Keratinocyte (primary cell): ENCODE results near the gene GPR33. TPM values are rescaled to one million over a fixed set of nuclear protein-coding genes. Genes with fewer than 3 reads are reported as not detected.

Experiments
- DNase-seq: peaks from one replicate; pipeline ENCODE4 v3.0.0-alpha.2; 2011; ENCODE audit warnings: low read depth, missing footprints, low spot score
- FAIRE-seq: peaks from 2 replicates; lab custom pipeline; 2011; peaks lifted over from hg19 to GRCh38; lab: Jason Lieb, UNC
- H2AFZ ChIP-seq: 2 replicates; pipeline ENCODE4 v1.6.0; 2012; ENCODE audit warnings: low read length, control low read depth, inconsistent platforms; ENCODE audit not compliant: control insufficient read depth
- H3K27ac ChIP-seq: 2 replicates; pipeline ENCODE4 v1.5.1; 2011; ENCODE audit warnings: low read length; ENCODE audit not compliant: control insufficient read depth, insufficient read depth
- H3K27me3 ChIP-seq: 3 replicates; pipeline ENCODE4 v1.6.0; 2011; ENCODE audit warnings: low read length; ENCODE audit not compliant: control insufficient read depth, insufficient read depth; ENCODE audit errors: extremely low read depth
- H3K36me3 ChIP-seq, 2 experiments: 2 replicates in 1 of 2; 3 replicates in 1 of 2; pipeline ENCODE4 v1.5.1; 2011; ENCODE audit warnings: low read length in 2 of 2, mild to moderate bottlenecking in 1 of 2; ENCODE audit not compliant: control insufficient read depth in 2 of 2, insufficient read depth in 2 of 2; ENCODE audit errors: extremely low read depth in 1 of 2
- H3K4me1 ChIP-seq: 3 replicates; pipeline ENCODE4 v1.5.1; 2011; ENCODE audit warnings: low read length; ENCODE audit not compliant: control insufficient read depth, insufficient read depth; ENCODE audit errors: extremely low read depth
- H3K4me2 ChIP-seq: 3 replicates; pipeline ENCODE4 v1.6.0; 2011; ENCODE audit warnings: low read depth, low read length; ENCODE audit not compliant: control insufficient read depth, insufficient read depth; ENCODE audit errors: extremely low read depth
- H3K4me3 ChIP-seq, 3 experiments: fragments of 200-600 bp in 1 of 3; sonication (generic) in 1 of 3; 2 replicates in 2 of 3; 3 replicates in 1 of 3; pipeline ENCODE4 v1.5.1; 2011 to 2016; ENCODE audit warnings: low read length in 3 of 3, mild to moderate bottlenecking in 3 of 3, control low read depth in 2 of 3, inconsistent platforms in 1 of 3, low read depth in 1 of 3, mixed read lengths in 1 of 3, mixed run types in 1 of 3, moderate library complexity in 1 of 3; ENCODE audit not compliant: control insufficient read depth in 2 of 3, insufficient read depth in 2 of 3; ENCODE audit errors: extremely low read depth in 1 of 3
- H3K79me2 ChIP-seq: 2 replicates; pipeline ENCODE4 v1.6.0; 2012; ENCODE audit warnings: low read length; ENCODE audit not compliant: control insufficient read depth, insufficient read depth
- H3K9ac ChIP-seq: 3 replicates; pipeline ENCODE4 v1.6.0; 2011; ENCODE audit warnings: low read length; ENCODE audit not compliant: control insufficient read depth, insufficient read depth; ENCODE audit errors: extremely low read depth
- H3K9me1 ChIP-seq: 3 replicates; pipeline ENCODE4 v1.6.0; 2011; ENCODE audit warnings: low read length; ENCODE audit not compliant: control insufficient read depth, insufficient read depth; ENCODE audit errors: extremely low read depth
- H3K9me3 ChIP-seq: 2 replicates; pipeline ENCODE4 v1.5.1; 2012; ENCODE audit warnings: low read depth, low read length; ENCODE audit not compliant: control insufficient read depth
- H4K20me1 ChIP-seq: 3 replicates; pipeline ENCODE4 v1.6.0; 2011; ENCODE audit warnings: low read length; ENCODE audit not compliant: control insufficient read depth, insufficient read depth; ENCODE audit errors: extremely low read depth
- CTCF ChIP-seq, 3 experiments: IDR thresholded peaks in 1 of 3; conservative IDR thresholded peaks in 1 of 3; optimal IDR thresholded peaks in 1 of 3; 2 replicates in 2 of 3; 3 replicates in 1 of 3; pipeline versions ENCODE3 to v1.5.1; 2011; ENCODE audit warnings: low read length in 3 of 3, mild to moderate bottlenecking in 3 of 3, moderate library complexity in 2 of 3, control low read depth in 1 of 3, inconsistent platforms in 1 of 3; ENCODE audit not compliant: insufficient read depth in 2 of 3; ENCODE audit errors: extremely low read depth in 1 of 3
- EZH2 ChIP-seq: IDR thresholded peaks from one replicate; pipeline ENCODE4 v1.6.1; 2012; ENCODE audit warnings: inconsistent platforms, mild to moderate bottlenecking, low read length, moderate library complexity
- dilution Hi-C: fragments of 300-500 bp; cut with MboI; formaldehyde crosslinking; loops from one replicate; pipeline ENCODE4 v1.7.0; 2020; ENCODE audit warnings: low sequenced_read_pairs; ENCODE audit not compliant: extremely low pct_ligation_motif_present
- polyA plus RNA-seq, 5 experiments: library from polyadenylated mRNA; depleted of rRNA in 3 of 5; stranded (reverse) in 3 of 5; stranded (forward) in 1 of 5; unstranded in 1 of 5; fragments of >200 nt; gene quantifications; 1 replicate in 1 of 5; 2 replicates in 3 of 5; 3 replicates in 1 of 5; pipeline versions ENCODE4 v1.2.1 to v1.2.3, GENCODE V29; 2011 to 2012; ENCODE audit warnings: missing spikeins in 2 of 5, low read depth in 1 of 5, low replicate concordance in 1 of 5

Gene GPR33
- polyA plus RNA-seq, 1 donor (not counting 4 experiments of a cell fraction or from before 2014, with no cell fraction given), result not detected

GRCh38 chr14:31489691-31490090 lies 1.9 kb upstream of the GPR33 start:
- TF ChIP-seq CTCF (optimal IDR thresholded peaks at IDR 0.05 in 1 of 3, IDR thresholded peaks at IDR 0.05 in 1 of 3, conservative IDR thresholded peaks at IDR 0.05 in 1 of 3; ENCODE audit: extremely low read depth in 1 of 3, insufficient read depth in 2 of 3, low read length in 3 of 3) (no peak), EZH2 (no peak)
- FAIRE-seq, result no peak
- peaks cover 5% of the 10 kb centered on the region for H3K4me1 ChIP-seq

GRCh38 chr14:31486764-31487163 lies 1.1 kb downstream of the GPR33 start:
- no peaks in the 10 kb centered on the region for H3K4me1 ChIP-seq
- H4K20me1 ChIP-seq, result no peaks in the 10 kb centered on the region
- dilution Hi-C loops, result no loop called here
- no peak for TF ChIP-seq CTCF (optimal IDR thresholded peaks at IDR 0.05 in 1 of 3, IDR thresholded peaks at IDR 0.05 in 1 of 3, conservative IDR thresholded peaks at IDR 0.05 in 1 of 3; ENCODE audit: extremely low read depth in 1 of 3, insufficient read depth in 2 of 3, low read length in 3 of 3)
- no peak for TF ChIP-seq EZH2
- no peak overlapping the region for H3K4me3 ChIP-seq
- no peak overlapping the region for H3K27ac ChIP-seq
- H3K9me3 ChIP-seq, result no peaks in the 10 kb centered on the region
- H3K36me3 ChIP-seq, result no peaks in the 10 kb centered on the region
- H3K4me2 ChIP-seq, result no peak overlapping the region
- H3K9me1 ChIP-seq, result no peaks in the 10 kb centered on the region
- no peaks in the 10 kb centered on the region for H3K27me3 ChIP-seq
- no peak for DNase-seq
- H2AFZ ChIP-seq, result no peak overlapping the region
- no peak overlapping the region for H3K9ac ChIP-seq
- H3K79me2 ChIP-seq, result no peaks in the 10 kb centered on the region
- no peak for FAIRE-seq

More at GRCh38 chr14:31489691-31490090, 1.9 kb upstream of the GPR33 start:
- H3K27me3 ChIP-seq, result no peaks in the 10 kb centered on the region
- H3K36me3 ChIP-seq, result no peaks in the 10 kb centered on the region
- H2AFZ ChIP-seq, result no peak overlapping the region
- no peaks in the 10 kb centered on the region for H3K79me2 ChIP-seq
- no peak overlapping the region for H3K4me3 ChIP-seq
- no peak overlapping the region for H3K27ac ChIP-seq
- no peaks in the 10 kb centered on the region for H4K20me1 ChIP-seq
- no peak overlapping the region for H3K4me2 ChIP-seq
- H3K9me3 ChIP-seq, result no peaks in the 10 kb centered on the region
- no peaks in the 10 kb centered on the region for H3K9me1 ChIP-seq
- no peak overlapping the region for H3K9ac ChIP-seq
- no peak for DNase-seq
- dilution Hi-C loops, result no loop called here
